Stimulated activated naive CD4-positive, alpha-beta T cell treated with Interleukin-2 at 50 U/mL for 16 hours (primary cell): ENCODE measurements around the gene PTPRJ.
"Not testable (repeated sequence)": the region's sequence is repeated elsewhere in the genome, so short reads cannot be mapped to it uniquely, and the experiment has no call there.

Experiments used
- DNase-seq: peaks from one replicate; lab custom pipeline; 2025; lab: John Stamatoyannopoulos, UW

The PTPRJ gene

DNA sequence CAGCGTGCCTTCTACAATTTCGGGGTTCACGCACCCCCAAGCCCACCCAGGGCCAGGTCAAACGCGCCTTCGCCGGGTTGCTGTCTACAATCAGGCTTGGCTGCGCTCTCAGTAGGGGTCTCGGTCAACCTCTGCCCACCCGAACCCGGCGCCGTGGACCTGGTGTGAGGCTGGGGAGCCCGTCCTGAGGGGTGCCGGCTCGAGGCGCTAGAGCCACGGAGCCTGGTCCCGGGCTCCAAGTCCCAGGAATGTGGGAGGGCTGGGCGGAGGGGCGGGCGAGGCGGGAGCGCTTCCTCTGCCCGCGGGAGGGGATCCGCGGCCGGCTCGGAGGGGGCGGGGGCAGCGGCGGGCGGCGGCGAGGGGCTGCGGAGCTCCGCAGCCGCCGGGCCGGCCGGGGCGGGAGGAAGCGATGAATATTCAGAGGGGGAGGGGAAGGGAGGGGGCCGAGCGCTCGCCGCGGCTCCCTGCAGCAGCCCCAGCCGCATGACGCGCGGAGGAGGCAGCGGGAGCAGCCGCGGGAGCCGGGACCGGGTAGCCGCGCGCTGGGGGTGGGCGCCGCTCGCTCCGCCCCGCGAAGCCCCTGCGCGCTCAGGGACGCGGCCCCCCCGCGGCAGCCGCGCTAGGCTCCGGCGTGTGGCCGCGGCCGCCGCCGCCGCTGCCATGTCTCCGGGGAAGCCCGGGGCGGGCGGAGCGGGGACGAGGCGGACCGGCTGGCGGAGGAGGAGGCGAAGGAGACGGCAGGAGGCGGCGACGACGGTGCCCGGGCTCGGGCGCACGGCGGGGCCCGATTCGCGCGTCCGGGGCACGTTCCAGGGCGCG is at the start of gene PTPRJ:
PTPRJ (plus strand) TSS at position 472 of the 819 bp plus-strand sequence. CDS start 354 bp downstream, outside the sequence.
- DNase-seq, result peak; percentile 56

DNA sequence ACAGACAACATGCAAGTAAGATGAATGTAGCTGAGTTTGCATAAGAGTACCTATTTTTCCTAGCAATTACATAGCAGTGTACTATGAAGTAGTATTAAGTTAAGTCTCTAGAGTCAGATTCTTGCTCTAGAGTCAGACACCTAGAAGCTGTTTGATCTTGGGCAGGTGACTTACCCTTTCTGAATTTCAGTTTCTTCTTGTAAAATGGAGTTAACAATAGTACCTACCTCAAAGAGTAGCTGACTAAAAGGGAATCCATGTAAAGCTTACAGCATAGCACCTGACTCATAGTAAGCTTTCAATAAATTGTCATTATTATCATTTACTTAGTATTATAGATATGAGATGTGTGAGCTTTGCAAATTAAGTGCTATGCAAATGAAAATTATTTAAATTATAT is 47.8 kb upstream of the PTPRJ start:
- no peak for DNase-seq

DNA sequence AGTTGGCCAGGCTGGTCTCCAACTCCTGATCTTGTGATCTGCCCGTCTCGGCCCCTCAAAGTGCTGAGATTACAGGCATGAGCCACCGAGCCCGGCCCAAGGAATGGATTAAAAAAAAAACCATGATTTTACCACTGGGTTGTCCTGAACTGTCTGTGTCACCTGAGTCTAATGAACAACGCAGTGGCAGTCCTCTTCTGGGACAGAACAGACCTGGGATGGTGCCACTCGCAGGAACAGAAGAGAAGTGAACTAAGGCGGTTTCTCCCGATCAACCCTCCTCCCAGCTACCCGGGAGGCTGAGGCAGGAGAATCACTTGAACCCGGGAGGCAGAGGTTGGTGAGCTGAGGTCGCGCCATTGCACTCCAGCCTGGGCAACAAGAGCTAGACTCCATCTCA is 46.6 kb upstream of the PTPRJ start:
- DNase-seq, result not testable (repeated sequence)

DNA sequence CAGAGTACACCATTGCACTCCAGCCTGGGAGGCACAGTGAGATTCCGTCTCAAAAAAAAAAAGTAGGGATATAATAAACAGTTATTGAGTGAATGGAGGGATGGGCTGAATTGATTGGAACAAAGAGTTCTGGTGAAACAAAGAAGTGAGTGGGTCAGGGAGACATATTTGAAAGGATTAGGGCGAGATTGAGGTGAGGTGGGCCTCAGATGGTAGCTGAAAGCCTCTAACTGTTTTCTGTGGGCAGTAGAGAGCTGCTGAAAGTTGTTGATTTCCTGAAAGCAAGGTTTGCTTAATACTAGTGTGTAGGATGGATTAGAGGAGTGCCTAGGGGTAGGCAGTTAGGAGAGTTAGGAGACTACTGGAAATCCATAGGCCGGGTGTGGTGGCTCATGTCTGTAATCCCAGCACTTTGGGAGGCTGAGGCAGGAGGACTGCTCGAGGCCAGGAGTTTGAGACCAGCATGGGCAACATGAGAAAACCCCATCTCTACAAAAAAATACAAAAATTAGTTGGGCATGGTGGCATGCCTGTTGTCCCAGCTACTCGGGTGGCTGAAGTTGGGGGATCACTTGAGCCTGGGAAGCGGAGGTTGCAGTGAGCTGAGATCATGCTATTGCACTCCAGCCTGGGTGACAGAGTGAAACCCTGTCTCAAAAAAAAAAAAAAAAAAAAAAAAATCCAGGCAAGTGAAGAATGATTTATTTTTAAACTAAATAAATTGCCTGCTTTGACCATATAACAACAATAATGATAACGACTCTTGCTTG is 41.4 kb upstream of the PTPRJ start:
- DNase-seq, result no peak

GRCh38 chr11:47940904-47941649 is 39.3 kb upstream of the PTPRJ start:
- DNase-seq, result no peak

- no peak for DNase-seq
Measured at GRCh38 chr11:47941907-47942558, 38.3 kb upstream of the PTPRJ start.

- DNase-seq, result no peak
Measured at GRCh38 chr11:47943721-47944586, 36.4 kb upstream of the PTPRJ start.

DNA sequence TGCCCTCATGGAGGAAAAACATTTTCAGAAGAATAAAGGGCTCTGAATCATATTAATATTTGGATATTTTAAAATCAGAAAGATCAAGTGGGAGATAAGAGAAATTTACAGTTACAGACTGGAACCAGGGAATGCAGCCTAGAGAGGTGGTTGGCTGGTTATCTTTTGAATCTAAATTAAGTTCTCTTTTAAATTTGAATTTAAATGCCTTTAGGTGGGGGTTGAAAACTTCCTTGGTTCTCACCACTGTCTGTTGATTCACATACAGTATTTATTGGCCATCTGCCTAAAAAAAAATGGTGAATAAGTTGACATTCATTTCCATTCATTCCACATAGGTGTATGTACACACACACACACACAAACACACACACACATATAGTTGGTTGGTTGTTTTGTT is 35.7 kb upstream of the PTPRJ start:
- DNase-seq, result no peak

DNA sequence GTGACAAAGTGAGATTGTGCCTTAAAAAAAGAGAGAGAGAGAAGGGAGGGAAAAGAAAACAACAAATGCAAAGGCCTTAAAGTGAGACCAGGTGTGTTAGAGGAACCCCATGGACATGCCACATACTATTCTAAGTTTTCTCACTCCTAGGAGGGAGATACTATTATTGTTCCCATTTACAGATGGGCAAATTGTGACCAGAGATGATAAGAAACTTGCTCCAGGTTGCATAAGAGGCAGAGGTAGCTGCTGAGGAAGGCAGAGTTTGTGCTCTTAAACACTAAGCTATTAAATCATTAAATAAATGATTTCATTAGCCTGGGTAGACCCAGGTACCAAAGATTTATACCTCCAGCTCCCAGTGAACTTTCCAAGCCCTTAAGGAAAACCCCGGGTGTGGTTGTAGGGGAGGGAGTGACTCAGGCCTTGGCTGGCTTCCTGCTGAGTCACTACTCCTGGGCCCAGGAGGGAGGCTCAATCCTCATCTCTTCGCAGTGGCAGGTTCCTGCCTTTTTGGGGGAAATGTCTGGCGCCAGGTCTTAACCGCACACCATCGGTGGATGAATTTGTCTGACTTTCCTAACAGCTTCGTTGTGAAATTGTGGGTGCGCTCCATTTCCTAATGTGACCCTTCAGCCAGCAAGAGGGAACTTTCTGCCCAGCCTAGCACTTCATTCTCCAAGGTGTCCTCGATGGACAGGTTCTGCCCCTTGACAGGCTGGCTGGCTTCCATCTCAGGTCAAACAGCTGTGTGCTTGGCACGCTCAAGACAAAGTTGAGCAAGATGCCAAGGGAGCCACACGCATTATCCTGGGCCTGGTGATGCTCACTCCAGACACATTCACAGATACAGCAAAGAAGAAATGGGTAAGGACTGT is 33.4 kb upstream of the PTPRJ start:
- peak; percentile 14 for DNase-seq

DNA sequence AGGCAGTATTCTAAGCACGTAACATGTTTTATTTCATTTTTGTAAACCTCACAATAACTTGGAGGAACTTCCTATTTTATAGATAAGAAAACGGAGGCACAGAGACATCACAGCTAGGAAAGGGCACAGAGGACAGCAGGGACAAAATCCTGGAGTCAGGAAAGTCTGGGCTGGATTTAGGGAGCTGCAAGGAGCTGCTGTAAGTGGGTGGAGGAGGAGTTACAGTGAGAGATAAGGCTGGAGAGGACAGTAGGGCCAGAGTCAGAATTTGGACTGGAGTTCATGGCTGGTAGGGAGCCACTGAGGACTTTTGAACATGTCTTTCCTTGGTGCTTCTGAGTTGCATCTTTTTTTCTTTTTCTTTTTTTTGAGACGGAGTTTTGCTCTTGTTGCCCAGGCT is 32.2 kb upstream of the PTPRJ start:
- DNase-seq, result no peak

DNA sequence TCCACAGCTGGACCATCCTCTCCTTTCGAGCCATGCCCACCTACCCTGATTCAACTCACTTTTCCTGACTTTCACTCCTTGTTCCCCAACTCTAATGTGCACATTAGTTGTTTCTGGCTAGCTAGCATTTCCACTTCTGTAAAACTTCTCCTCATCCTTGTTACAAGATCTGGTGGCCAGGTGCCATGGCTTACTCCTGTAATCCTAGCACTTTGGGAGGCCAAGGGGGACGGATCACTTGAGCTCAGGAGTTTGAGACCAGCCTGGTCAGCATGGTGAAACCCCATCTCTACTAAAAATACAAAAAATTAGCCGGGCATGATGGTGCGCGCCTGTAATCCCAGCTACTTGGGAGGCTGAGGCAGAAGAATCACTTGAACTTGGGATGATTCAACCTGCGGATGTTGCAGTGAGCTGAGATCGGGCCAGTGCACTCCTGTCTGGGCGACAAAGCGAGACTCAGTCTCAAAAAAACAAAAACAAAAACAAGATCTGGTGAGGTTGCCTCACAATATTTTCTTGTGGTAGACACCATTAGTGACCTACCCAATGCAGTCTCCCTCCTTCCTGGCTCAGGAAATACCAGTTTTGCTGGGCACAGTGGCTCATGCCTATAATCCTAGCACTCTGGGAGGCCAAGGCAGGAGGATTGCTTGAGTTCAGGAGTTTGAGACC is 31.2 kb upstream of the PTPRJ start:
- not testable (repeated sequence) for DNase-seq

DNA sequence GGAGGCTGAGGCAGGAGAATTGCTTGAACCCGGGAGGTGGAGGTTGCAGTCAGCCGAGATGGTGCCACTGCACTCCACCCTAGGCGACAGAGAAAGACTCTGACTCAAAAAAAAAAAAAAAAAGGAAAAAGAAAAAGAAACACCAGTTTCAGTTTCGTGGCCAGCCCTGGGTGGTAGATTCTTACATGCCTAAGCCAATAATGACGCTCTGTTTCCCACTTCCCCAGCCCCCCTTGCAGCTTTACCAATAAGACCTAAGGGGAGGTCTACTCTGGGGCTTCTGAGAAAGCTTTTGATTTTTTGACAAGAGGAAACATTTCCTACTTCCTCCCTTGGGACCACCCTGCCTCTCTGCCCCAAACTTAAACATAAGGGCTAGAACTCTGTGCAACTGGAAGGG is 30.0 kb upstream of the PTPRJ start:
- DNase-seq, result peak; percentile 52

GRCh38 chr11:47951504-47951903 is 28.9 kb upstream of the PTPRJ start:
- DNase-seq, result not testable (repeated sequence)

DNA sequence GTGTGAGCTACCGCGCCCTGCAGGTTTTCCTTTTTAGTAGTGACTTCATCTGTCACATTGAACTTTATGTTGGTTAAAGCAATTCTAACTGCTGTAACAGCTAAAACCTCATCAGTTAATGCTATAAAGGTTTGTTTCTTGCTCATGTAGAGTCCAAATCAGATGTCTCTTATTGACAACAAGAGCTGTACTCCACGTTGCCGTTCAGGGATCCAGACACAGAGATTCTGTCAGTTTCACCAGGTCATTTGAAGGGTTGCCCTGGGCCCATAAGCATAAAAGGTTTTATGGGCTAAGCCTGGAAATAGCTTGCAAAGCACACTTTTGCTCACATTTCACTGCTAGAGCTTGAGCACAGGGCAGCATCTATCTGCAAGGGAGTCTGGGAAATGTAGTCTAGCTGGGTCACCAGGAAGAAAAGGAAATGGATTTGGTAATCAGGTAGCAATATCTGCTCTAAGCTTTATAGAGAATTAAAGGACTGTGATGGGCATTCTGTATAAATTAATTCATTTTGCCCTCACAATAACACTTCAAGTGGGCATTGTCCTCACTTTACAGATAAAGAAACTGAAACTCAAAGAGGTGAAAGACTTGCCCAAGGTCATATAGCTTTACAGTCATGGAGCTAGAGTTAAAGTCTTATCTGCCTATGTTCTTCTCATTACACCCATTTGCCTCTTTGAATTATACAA is 25.2 kb upstream of the PTPRJ start:
- no peak for DNase-seq

- no peak for DNase-seq
Measured at GRCh38 chr11:47960015-47960414, 20.3 kb upstream of the PTPRJ start.

DNA sequence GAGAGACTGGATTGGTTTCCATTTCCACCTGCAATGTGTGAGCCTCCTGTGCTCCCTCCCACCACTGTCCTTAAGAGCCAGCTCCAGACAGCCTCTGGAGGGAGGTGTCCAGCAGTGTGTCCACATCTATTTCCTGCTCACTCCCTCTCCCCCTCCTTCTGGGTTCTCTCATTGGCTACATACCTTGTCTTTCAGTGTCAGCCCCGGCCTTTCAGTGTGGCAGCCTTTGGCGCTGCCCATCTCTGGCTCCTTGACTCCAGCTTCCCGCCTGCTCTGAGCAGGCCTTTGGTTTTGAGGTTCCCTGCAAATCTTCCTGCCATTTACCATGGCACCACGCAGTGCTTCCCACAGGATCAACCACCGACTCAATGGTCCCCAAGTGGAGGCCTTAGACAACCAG is 19.0 kb upstream of the PTPRJ start:
- DNase-seq, result no peak

GRCh38 chr11:47964546-47964945 is 15.8 kb upstream of the PTPRJ start:
- no peak for DNase-seq

DNA sequence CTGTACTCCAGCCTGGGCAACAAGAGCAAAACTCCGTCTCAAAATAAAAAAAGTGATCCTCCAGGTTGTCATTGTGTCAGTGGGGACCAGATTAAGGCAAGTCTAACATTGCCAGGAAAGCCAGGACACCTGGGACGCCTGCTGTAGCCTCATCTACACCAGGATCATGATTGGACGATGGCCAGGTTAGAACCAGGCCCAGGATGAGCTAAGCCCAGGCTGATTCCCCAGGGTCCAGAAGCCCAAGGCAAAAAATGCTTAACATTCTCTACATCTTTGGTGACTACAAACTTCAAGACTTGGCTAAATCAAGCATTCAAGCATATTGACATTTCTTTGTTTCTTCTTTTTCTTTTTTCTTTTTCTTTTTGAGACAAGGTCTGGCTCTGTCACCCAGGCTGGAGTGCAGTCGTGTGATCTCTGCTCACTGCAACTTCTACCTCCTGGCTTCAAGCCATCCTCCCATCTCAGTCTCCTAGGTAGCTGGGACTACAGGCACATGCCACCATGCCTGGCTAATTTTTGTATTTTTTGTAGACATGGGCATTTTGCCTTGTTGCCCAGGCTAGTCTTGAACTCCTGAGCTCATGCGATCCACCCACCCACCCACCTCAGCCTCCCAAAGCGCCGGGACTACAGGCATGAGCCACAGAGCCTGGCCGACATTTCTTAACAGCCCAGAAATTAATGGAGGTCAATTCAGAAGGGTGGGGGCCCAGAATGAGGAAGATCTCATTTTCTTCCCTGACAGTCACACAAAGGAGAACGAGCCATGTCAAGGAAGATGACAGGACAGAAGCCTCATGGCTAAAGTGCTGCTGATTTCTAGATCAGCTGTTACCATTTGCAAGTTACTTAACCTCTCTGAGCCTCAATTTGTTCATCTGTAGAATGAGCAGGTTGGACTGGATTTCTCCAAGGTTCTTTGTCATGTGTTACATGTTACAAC is 12.5 kb upstream of the PTPRJ start:
- no peak for DNase-seq
